Measurements from ENCODE around the gene BRIP1.

DNA sequence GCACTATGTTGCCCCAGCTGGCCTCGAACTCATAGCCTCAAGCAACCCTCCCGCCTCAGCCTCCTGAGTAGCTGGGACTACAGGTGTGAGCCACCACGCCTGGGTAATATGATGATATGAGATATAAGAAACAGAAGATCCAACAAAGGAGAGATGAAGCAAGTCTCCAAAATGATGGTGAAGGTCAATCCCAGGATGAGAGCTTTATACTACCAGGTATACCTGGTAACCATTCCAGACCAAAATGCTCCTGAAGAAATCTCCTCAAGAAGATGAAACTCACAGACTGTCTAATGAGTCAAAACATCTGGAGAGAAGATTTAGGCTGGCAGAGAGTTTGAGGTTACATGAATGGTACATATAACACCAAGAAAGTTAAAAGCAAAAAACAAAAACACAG, 39.9 kb upstream of the BRIP1 start:
- TF ChIP-seq, protein P1, sequence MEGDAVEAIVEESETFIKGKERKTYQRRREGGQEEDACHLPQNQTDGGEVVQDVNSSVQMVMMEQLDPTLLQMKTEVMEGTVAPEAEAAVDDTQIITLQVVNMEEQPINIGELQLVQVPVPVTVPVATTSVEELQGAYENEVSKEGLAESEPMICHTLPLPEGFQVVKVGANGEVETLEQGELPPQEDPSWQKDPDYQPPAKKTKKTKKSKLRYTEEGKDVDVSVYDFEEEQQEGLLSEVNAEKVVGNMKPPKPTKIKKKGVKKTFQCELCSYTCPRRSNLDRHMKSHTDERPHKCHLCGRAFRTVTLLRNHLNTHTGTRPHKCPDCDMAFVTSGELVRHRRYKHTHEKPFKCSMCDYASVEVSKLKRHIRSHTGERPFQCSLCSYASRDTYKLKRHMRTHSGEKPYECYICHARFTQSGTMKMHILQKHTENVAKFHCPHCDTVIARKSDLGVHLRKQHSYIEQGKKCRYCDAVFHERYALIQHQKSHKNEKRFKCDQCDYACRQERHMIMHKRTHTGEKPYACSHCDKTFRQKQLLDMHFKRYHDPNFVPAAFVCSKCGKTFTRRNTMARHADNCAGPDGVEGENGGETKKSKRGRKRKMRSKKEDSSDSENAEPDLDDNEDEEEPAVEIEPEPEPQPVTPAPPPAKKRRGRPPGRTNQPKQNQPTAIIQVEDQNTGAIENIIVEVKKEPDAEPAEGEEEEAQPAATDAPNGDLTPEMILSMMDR (IDR thresholded peaks at IDR 0.05): no peak
- TF ChIP-seq POLR2A (IDR thresholded peaks at IDR 0.05): no peak

Measured in uterus (tissue), 2 donors.